Measurements from ENCODE around the gene YEATS4. TPM values are rescaled to one million over a fixed set of nuclear protein-coding genes. Genes with fewer than 3 reads are reported as not detected.

YEATS4 gene
- total RNA-seq, 4 donors from 2014 or later = 7.8 to 29.0 (median 14.3) TPM

GRCh38 chr12:69430942-69431590 is 71.5 kb downstream of the YEATS4 start:
- no peak for DNase-seq
- Histone ChIP-seq H3K4me3 (no peak overlapping the region), H3K27ac (peak overlapping the region in 1 of 4 donors; percentile 23), H3K27me3 (no peaks in the 10 kb centered on the region), H3K9me3 (no peaks in the 10 kb centered on the region), H3K36me3 (no peaks in the 10 kb centered on the region), H3K4me1 (no peaks in the 10 kb centered on the region)
- TF ChIP-seq CTCF (IDR thresholded peaks at IDR 0.05) (no peak), POLR2A (IDR thresholded peaks at IDR 0.05) (no peak)

- Histone ChIP-seq H3K27me3 (no peaks in the 10 kb centered on the region), H3K4me3 (no peak overlapping the region), H3K9me3 (no peaks in the 10 kb centered on the region), H3K4me1 (no peaks in the 10 kb centered on the region), H3K27ac (peak overlapping the region in 1 of 4 donors; percentile 23), H3K36me3 (no peaks in the 10 kb centered on the region)
- no peak for DNase-seq
- TF ChIP-seq CTCF (IDR thresholded peaks at IDR 0.05) (no peak), POLR2A (IDR thresholded peaks at IDR 0.05) (no peak)
Measured at GRCh38 chr12:69431591-69432222, 72.2 kb downstream of the YEATS4 start.

GRCh38 chr12:69433653-69434052 is 74.1 kb downstream of the YEATS4 start:
- no peaks in the 10 kb centered on the region for H3K36me3 ChIP-seq
- no peak overlapping the region for H3K27ac ChIP-seq
- no peak overlapping the region for H3K4me3 ChIP-seq
- TF ChIP-seq CTCF (IDR thresholded peaks at IDR 0.05) = no peak
- no peak for TF ChIP-seq POLR2A (IDR thresholded peaks at IDR 0.05)
- H3K27me3 ChIP-seq = no peaks in the 10 kb centered on the region
- no peaks in the 10 kb centered on the region for H3K4me1 ChIP-seq
- H3K9me3 ChIP-seq = no peaks in the 10 kb centered on the region
- no peak for DNase-seq

- Histone ChIP-seq H3K9me3 (no peaks in the 10 kb centered on the region), H3K27ac (no peak overlapping the region), H3K4me1 (no peaks in the 10 kb centered on the region), H3K36me3 (no peaks in the 10 kb centered on the region), H3K4me3 (no peak overlapping the region), H3K27me3 (no peaks in the 10 kb centered on the region)
- no peak for DNase-seq
- no peak for TF ChIP-seq CTCF (IDR thresholded peaks at IDR 0.05)
- TF ChIP-seq POLR2A (IDR thresholded peaks at IDR 0.05) = no peak
Measured at GRCh38 chr12:69435644-69436043, 76.1 kb downstream of the YEATS4 start.

GRCh38 chr12:69437073-69437472 is 77.5 kb downstream of the YEATS4 start:
- no peak for DNase-seq
- Histone ChIP-seq H3K36me3 (no peaks in the 10 kb centered on the region), H3K4me3 (no peak overlapping the region), H3K9me3 (no peaks in the 10 kb centered on the region), H3K27ac (no peak overlapping the region), H3K4me1 (no peaks in the 10 kb centered on the region), H3K27me3 (no peaks in the 10 kb centered on the region)
- TF ChIP-seq CTCF (IDR thresholded peaks at IDR 0.05) (no peak), POLR2A (IDR thresholded peaks at IDR 0.05) (no peak)
